Left forelimb (tissue), 1 donor: Measurements from ENCODE around the gene PACRGL.
"Not testable (repeated sequence)": the region's sequence is repeated elsewhere in the genome, so short reads cannot be mapped to it uniquely, and the experiment has no call there.

Experiments
- DNase-seq: peaks from one replicate; pipeline ENCODE4 v3.0.0-alpha.2; 2018; ENCODE audit warnings: low spot score

The PACRGL gene

DNA sequence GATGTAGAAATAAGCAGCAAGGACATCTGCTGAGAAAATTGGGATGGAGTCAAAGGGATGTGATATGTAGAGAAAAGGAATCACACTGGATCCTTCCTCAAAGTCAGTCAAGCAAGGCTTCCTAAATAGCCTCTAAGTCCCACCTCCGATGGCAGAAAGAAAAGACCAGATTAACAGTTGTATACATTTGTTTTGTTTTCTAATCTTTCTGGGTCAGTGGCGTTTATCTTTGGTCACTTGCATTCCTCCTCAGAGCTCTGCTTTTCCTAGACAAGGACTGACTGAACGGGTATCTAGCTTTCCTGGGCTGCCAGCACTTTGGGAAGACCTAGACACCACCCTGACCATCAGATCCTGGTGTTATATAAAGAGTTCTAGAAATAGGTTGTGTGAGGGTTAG is 23.2 kb downstream of the PACRGL start:
- no peak for DNase-seq

DNA sequence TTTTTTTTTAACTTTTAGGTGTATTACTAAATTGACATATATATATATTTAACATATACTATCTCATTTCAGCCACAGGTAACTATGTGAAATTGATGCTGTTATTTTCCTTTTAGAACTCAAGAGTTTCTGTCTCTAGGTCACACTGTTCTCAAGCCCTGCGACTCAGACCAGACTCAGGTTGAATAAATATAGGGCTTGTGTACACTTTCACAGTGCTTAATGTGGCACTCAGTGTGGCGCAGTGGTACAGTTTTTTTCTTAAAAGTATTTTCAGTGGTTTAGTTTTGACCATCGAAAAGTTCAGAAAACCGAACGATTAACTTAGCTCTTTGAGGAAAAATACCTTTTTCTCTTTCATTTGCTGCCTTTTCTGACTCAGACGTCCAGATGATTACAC is 24.7 kb downstream of the PACRGL start:
- no peak for DNase-seq

DNA sequence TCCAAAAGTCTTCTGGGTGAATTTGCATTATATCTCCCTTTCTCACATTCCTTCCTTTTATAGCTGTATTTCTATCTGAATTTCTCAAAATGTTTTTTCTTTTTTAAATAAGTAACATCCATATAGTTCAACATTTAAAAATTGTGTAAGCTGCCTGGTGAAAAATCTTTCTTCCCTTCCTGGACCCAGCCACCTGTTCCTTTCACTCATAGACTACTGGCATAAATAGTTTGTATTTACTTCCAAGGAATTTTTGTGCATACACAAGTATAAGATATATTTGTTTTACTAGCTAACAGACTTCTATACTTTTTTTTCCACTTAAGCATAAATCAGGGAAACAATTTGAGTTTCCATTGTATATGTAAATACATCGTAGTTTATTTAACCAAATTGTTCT is 35.7 kb downstream of the PACRGL start:
- DNase-seq: no peak

DNA sequence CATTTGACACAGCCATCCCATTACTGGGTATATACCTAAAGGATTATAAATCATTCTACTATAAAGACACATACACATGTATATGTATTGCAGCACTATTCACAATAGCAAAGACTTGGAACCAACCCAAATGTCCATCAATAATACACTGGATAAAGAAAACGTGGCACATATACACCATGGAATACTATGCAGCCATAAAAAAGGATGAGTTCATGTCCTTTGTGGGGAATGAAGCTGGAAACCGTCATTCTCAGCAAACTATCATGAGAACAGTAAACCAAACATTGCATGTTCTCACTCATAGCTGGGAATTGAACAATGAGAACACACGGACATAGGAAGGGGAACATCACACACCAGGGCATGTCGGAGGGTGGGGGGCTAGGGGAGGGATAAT is 45.7 kb downstream of the PACRGL start:
- DNase-seq: not testable (repeated sequence)

DNA sequence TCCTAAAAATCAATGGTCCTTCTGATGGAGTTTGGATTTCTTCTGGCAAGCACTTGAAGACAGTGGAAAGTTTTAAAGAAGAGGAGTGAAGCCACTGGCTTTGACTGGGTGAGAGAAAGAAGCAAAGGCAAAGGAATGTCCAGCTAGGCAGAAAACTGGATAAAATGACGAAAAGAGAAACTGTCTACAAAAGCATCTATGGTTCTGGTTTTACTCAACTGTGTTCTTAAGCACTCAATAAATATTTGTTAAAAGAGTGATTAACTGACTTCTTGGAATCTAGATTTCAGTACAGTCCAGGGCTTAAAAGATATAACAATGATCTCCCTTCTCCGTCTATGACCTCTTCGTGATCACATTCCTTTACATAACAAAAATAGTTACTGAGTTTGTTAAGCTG is 52.4 kb downstream of the PACRGL start:
- DNase-seq: no peak

DNA sequence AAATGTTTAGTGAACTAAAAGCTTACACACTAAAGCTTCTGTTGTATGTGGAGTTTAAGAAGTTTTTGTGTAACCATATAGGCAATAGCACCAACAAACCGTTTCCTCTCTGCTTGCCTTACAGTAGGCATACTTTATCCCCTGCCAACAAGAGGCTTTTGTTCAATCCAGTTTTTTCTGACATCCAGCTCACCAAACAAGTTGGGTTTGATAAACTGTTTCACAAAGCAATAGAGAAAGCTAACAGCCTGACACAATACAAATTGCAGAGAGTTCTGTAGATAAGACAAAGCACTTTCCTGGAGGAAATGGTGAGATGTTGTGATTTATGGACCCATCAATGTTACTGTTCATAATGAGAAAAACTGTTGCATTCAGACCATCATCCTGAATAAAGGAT is 53.8 kb downstream of the PACRGL start:
- no peak for DNase-seq

DNA sequence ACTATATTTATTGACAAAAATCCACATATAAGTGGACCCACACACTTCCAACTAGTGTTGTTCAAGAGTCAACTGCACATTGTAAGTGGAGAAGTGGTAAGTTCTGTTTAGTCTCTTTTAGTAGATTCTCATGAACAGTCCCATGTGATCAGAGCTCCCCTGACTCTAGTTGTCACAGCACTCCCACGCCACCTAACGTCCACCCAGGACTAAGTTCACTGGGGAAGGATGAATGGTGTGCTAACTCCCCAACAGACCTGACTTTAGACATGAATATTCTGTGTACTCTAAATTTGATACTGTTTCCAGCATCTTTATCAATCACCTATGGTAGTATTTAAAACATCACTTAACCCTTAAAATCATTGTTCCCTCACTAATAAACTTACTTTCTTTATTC is 59.8 kb downstream of the PACRGL start:
- no peak for DNase-seq

DNA sequence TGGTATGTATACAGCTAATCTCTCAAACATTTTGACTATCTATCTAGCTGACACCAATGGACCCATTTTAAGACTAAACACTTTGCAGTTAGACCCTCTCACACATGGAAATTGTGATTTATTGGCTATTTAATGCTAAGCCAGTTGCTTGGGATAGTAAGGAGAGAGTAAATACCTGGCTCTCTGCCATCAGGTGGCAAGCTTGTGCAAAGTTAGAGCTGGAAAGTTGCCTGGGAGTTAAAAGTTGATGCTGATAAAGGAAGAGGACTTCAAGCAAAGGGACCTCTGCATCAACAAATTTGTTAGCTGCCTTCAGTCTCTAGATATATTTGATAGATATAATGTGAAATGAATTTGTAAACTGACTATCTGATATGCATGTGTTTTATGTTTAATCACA is 61.1 kb downstream of the PACRGL start:
- DNase-seq: no peak

DNA sequence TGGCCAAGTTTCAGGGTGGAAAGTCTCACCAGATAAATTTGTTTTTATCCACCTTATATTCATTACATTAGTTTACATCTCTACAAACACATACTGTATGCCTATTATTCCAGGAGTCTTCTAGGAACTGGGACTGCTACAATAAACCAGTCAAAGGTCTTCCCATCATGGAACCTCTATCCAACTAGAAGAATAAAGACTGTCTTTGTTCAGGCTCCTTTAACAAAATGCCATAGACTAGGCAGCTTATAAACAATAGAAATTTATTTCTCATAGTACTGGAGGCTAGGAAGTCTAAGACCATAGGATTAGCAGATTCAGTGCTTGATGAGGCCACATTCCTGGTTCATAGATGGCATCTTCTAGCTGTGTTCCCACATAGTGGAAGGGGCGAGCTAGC is 61.6 kb downstream of the PACRGL start:
- DNase-seq: no peak

DNA sequence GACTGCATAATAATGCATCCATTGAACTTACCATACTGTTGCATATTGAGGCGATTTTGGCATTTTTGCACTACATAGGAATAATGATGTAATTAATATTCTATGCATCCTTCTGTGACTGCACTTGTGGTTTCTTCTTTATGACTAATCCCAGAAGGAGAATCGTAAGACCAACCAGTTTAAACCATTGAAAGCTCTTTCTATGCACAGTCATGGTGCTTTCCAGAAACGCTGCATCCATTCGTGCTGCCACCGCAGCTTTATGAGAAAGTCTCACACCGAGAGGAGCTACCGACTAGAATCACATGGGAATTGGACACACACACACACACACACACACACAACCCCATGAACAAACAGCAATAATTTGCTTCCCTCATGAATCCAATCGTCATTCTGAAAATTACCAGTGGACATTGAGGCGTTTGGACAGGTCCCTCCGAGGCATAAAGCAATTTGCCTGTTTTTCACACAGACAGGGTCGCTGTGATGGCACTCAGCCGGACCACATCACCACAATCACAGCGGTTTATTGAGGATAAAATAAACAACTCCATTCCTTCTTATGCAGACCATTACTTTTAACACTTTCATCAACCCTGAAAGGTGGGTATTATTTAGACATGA is 64.2 kb downstream of the PACRGL start:
- DNase-seq: no peak

DNA sequence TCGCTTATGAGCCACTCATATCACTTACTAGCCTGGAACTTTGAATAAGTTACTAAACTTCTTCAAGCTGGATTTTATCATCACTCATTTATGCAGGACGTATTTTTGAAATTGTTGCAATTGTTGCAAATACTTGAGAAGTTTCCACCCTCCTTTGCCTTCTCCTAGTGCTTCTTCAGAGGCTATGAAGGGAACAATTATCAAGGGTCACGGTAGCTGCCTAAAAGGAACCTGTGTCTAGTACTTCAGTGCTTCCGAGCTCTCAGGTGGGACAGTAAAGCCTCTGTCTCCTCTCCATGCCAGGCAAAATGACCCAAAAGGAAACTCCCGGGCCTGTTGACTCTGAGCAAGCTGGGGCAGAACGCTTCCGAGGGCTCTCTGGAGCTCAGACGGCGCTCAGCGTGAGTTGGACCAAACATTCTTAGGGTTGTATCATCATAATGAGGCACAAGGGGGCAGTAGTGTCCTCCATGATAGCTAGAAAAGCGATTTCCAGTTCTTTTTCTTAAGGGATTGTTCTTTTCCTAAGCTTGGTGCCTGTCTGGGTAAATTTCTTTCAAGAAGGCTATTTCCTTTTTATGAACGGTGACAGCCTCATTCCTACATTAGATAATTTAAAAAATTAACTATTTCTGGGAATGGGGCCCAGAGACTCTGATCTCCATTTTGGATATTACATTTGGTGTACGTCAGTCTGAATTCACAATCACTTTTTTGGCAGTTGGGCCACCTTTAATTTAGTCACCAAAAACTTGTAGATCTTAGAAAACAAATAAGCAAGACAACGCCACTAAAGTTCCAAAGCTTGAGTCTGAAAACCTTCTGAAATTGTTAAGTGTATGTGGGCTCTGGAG is 73.1 kb downstream of the PACRGL start:
- DNase-seq: no peak

DNA sequence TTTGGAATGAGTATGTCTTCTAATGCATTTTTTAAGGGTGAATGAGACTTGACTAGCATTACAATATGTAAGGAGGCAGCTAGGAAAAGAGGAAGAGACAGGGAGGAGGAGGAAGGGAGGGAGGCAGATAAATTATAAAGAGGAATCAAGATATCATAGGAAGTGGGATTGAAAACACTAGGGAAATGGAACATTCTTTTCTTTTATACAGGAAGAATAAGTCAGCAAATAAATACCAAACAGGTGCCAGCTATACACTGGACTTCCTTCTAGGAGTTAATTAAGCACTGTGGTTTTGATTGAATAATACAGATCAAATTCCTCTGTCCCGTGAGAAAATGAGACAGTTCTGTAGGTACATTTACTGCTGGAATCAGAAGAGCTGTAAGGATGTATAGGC is 78.6 kb downstream of the PACRGL start:
- no peak for DNase-seq

DNA sequence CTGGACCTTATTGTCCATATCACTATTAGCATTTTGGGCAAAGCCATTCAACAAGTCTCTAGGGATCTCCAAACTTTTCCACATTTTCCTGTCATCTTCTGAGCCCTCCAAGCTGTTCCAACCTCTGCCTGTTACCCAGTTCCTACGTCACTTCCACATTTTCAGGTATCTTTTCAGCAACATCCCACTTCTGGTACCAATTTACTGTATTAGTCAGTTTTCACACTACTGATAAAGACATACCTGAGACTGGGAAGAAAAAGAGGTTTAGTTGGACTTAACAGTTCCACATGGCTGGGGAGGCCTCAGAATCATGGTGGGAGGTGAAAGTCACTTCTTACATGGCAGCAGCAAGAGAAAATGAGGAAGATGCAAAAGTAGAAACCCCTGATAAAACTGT is 82.9 kb downstream of the PACRGL start:
- not testable (repeated sequence) for DNase-seq

DNA sequence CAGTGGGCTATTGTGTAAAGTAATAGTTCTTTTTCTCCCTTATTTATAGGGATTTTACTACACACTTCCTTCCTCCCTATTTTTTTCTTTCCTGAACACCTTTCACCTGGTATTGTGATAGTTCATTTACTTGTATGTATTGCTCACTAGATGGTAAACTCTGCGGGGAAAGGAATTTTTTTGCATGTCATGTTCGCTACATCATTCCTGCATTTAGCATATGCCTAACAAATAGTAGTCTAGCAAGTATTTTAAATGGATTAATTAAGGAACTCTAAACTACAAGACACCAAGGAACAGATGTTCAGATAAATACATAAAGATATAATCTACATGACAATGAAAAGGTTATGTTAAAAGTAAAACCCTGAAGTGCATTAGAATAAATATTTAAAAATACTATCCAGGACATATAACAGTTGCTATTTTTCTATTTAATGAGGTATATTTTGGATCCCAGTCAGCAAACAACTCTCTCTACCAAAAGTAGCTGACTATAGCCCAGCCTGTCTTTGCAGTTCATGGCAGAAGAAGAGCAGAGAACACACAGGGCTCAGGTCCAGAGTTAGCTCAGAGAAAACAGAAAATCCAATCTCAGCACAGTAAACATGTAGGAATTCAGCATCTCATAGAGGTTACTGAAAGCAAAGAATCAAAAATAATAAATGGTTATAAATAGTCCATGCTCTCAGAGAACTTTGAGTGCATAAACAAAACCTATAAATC is 87.8 kb downstream of the PACRGL start:
- no peak for DNase-seq
